Glutamatergic neuron (in vitro differentiated cells): ENCODE measurements around the gene RNF181. TPM values are rescaled to one million over a fixed set of nuclear protein-coding genes. Genes with fewer than 3 reads are reported as not detected.

Source experiments
- DNase-seq: peaks from one replicate; pipeline ENCODE4 v3.0.0; 2022
- H3K27ac Mint-ChIP-seq: one replicate; pipeline ENCODE4 v1.8.0; 2020; ENCODE audit warnings: mild to moderate bottlenecking, mixed read lengths, inconsistent platforms; ENCODE audit not compliant: unreplicated experiment
- H3K27me3 Mint-ChIP-seq: one replicate; pipeline ENCODE4 v1.8.0; 2020; ENCODE audit warnings: mild to moderate bottlenecking, moderate library complexity, mixed read lengths, inconsistent platforms; ENCODE audit not compliant: unreplicated experiment
- H3K36me3 Mint-ChIP-seq: one replicate; pipeline ENCODE4 v1.8.0; 2020; ENCODE audit warnings: mild to moderate bottlenecking, mixed read lengths, inconsistent platforms; ENCODE audit not compliant: unreplicated experiment
- H3K4me1 Mint-ChIP-seq: one replicate; pipeline ENCODE4 v1.8.0; 2020; ENCODE audit warnings: mild to moderate bottlenecking, low read depth, mixed read lengths, inconsistent platforms; ENCODE audit not compliant: unreplicated experiment
- H3K4me3 Mint-ChIP-seq: one replicate; pipeline ENCODE4 v1.8.0; 2020; ENCODE audit warnings: mild to moderate bottlenecking, mixed read lengths, inconsistent platforms; ENCODE audit not compliant: unreplicated experiment
- H3K9me3 Mint-ChIP-seq: one replicate; pipeline ENCODE4 v1.8.0; 2020; ENCODE audit warnings: mild to moderate bottlenecking, moderate library complexity, mixed read lengths, inconsistent platforms; ENCODE audit not compliant: unreplicated experiment
- CTCF ChIP-seq: fragments of 200-600 bp; sonication (generic); IDR thresholded peaks from one replicate; pipeline ENCODE4 v1.5.0; 2021; ENCODE audit not compliant: partially characterized antibody, unreplicated experiment
- total RNA-seq: library from RNA; stranded (reverse); fragmentation: NEBNext Ultra II Directional; extraction: Animal tissue kit (Norgen Biotek cat#: 25700); gene quantifications from one replicate; pipeline ENCODE4 v1.2.1, GENCODE V29; 2021; ENCODE audit not compliant: unreplicated experiment

Gene RNF181
- total RNA-seq, 1 donor from 2014 or later: 75.1 TPM

- Mint-ChIP-seq H3K4me3 (no peak overlapping the region), H3K36me3 (no peaks in the 10 kb centered on the region), H3K27ac (no peak overlapping the region), H3K4me1 (peaks cover 10% of the 10 kb centered on the region), H3K9me3 (peaks cover 2% of the 10 kb centered on the region), H3K27me3 (peaks cover 7% of the 10 kb centered on the region)
- TF ChIP-seq CTCF: no peak
- no peak for DNase-seq
These were observed 18.5 kb upstream of the RNF181 start for GRCh38 chr2:85577063-85577385.

- TF ChIP-seq CTCF: no peak
- DNase-seq: no peak
- Mint-ChIP-seq H3K4me3 (no peak within 1 kb of the TSS), H3K36me3 (no peaks in the 10 kb centered on the region), H3K27ac (peak within 1 kb of the TSS; percentile 64), H3K9me3 (peaks cover 2% of the 10 kb centered on the region), H3K4me1 (peaks cover 10% of the 10 kb centered on the region), H3K27me3 (peaks cover 6% of the 10 kb centered on the region)
These were observed 17.9 kb upstream of the RNF181 start, which contains the start of gene VAMP8 for GRCh38 chr2:85577386-85578242. TSS of gene VAMP8 (plus strand) at chr2:85577586. CDS start at chr2:85577647, 61 bp downstream.

- Mint-ChIP-seq H3K4me1 (peaks cover 10% of the 10 kb centered on the region), H3K36me3 (no peaks in the 10 kb centered on the region), H3K9me3 (peaks cover 2% of the 10 kb centered on the region), H3K27me3 (peaks cover 5% of the 10 kb centered on the region), H3K4me3 (no peak overlapping the region), H3K27ac (peak overlapping the region; percentile 64)
- TF ChIP-seq CTCF: no peak
- peak; percentile 52 for DNase-seq
These were observed 17.0 kb upstream of the RNF181 start for GRCh38 chr2:85578243-85579180.

- Mint-ChIP-seq H3K9me3 (peaks cover 2% of the 10 kb centered on the region), H3K27me3 (peaks cover 6% of the 10 kb centered on the region), H3K4me1 (peaks cover 10% of the 10 kb centered on the region), H3K36me3 (no peaks in the 10 kb centered on the region), H3K27ac (peak overlapping the region; percentile 59), H3K4me3 (no peak overlapping the region)
- DNase-seq: no peak
- TF ChIP-seq CTCF: no peak
These were observed 16.1 kb upstream of the RNF181 start for GRCh38 chr2:85579266-85579935.
